ENCODE data around the gene DLK2. TPM values are rescaled to one million over a fixed set of nuclear protein-coding genes. Genes with fewer than 3 reads are reported as not detected.

DLK2 gene
- total and polyA plus RNA-seq, 2 of the 13 experiments (the other 11 are each of a cell fraction or from before 2014, with no cell fraction given): 1.2 to 3.8 TPM

DNA sequence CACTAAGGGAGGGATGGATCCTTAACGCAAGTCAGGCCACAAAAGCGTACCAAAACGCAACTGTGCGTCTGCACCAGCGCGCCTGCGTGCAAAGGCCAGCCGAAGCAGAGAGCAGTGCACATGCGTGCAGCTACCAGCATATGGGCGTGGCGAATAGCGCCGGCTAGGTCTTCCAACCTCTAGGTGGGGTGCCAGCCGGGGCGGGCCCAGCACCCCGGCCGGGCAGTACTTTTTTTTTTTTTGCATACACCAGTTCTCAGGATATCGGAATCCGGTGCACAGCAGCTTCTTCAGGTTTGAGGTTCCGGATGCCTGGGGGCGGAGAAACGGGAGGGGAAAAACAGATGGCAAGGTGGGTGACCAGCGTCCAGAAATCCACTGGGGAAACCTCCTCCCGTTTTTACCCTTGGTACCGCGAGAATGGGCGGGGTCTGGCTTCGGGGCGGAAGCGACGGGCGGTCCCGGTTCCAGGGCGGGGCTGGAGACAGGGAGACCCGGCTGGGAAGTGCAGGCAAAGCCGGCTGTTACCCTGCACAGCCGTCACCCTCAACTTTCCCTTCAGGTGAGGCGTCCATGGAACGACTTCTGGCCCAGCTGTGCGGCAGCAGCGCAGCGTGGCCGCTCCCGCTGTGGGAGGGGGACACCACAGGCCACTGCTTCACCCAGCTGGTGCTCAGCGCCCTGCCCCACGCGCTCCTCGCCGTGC is 27.8 kb downstream of the DLK2 start, which contains the start of gene ABCC10 (continued):
- TF ChIP-seq ZFP82 (CRISPR knock-in tag; IDR thresholded peaks at IDR 0.05; ENCODE audit: borderline replicate concordance): 0 out of 2 replicates have a peak, but pooled peaks have one; percentile 9
- peak; percentile 61; the same call in 1 of the 2 replicates for TF ChIP-seq EED (CRISPR knock-in tag; IDR thresholded peaks at IDR 0.05)
- peak; percentile 91 for TF ChIP-seq KDM5A (IDR thresholded peaks at IDR 0.05; ENCODE audit: borderline replicate concordance, low read length)
- TF ChIP-seq ZBTB14 (CRISPR knock-in tag; IDR thresholded peaks at IDR 0.05): peak; percentile 67
- TF ChIP-seq, protein P1, sequence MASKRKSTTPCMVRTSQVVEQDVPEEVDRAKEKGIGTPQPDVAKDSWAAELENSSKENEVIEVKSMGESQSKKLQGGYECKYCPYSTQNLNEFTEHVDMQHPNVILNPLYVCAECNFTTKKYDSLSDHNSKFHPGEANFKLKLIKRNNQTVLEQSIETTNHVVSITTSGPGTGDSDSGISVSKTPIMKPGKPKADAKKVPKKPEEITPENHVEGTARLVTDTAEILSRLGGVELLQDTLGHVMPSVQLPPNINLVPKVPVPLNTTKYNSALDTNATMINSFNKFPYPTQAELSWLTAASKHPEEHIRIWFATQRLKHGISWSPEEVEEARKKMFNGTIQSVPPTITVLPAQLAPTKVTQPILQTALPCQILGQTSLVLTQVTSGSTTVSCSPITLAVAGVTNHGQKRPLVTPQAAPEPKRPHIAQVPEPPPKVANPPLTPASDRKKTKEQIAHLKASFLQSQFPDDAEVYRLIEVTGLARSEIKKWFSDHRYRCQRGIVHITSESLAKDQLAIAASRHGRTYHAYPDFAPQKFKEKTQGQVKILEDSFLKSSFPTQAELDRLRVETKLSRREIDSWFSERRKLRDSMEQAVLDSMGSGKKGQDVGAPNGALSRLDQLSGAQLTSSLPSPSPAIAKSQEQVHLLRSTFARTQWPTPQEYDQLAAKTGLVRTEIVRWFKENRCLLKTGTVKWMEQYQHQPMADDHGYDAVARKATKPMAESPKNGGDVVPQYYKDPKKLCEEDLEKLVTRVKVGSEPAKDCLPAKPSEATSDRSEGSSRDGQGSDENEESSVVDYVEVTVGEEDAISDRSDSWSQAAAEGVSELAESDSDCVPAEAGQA (IDR thresholded peaks at IDR 0.05; ENCODE audit: low read depth): no peak
- TF ChIP-seq, protein P1 (CRISPR knock-in tag; IDR thresholded peaks at IDR 0.05; ENCODE audit: borderline replicate concordance): peak; percentile 60; the same call in 1 of the 2 replicates
- peak; percentile 82 for TF ChIP-seq MYC (CRISPR knock-in tag; IDR thresholded peaks at IDR 0.05; ENCODE audit: borderline replicate concordance)
- TF ChIP-seq ZNF451 (CRISPR knock-in tag; IDR thresholded peaks at IDR 0.05): no peak; the same call in 1 of the 2 replicates
- TF ChIP-seq ZNF782 (CRISPR knock-in tag; IDR thresholded peaks at IDR 0.05; ENCODE audit: borderline replicate concordance): peak; percentile 57
- TF ChIP-seq ZHX1 (CRISPR knock-in tag; IDR thresholded peaks at IDR 0.05; ENCODE audit: low read depth): peak; percentile 98
- peak; percentile 23; the same call in 1 of the 2 replicates for TF ChIP-seq TSC22D2 (CRISPR knock-in tag; IDR thresholded peaks at IDR 0.05; ENCODE audit: borderline replicate concordance)
- no peak for TF ChIP-seq ZNF747 (CRISPR knock-in tag; IDR thresholded peaks at IDR 0.05; ENCODE audit: borderline replicate concordance)
- TF ChIP-seq, protein P2, sequence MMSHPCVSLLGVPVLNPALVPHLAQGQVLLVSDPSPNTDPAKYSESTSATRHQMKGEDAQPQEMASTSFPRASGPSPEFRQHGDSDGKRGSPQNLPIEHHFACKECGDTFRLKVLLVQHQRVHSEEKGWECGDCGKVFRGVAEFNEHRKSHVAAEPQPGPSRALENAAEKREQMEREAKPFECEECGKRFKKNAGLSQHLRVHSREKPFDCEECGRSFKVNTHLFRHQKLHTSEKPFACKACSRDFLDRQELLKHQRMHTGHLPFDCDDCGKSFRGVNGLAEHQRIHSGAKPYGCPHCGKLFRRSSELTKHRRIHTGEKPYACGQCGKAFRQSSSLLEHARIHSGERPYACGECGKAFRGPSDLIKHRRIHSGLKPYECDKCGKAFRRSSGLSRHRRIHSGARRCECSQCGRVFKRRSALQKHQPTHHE (CRISPR knock-in tag; IDR thresholded peaks at IDR 0.05; ENCODE audit: borderline replicate concordance): peak; percentile 97; the same call in 1 of the 2 replicates
- TF ChIP-seq ZBTB8A (CRISPR knock-in tag; IDR thresholded peaks at IDR 0.05; ENCODE audit: borderline replicate concordance, low read depth): no peak
- no peak for TF ChIP-seq ZNF550 (CRISPR knock-in tag; IDR thresholded peaks at IDR 0.05; ENCODE audit: borderline replicate concordance)
